GM12878 (cell line): ENCODE results near the gene IL1R2.

Experiments used
- CREB1 ChIP-seq: IDR thresholded peaks from 2 replicates; pipeline ENCODE4 v1.6.1; 2012; ENCODE audit warnings: low read depth, mild to moderate bottlenecking, inconsistent platforms
- RCOR1 ChIP-seq: conservative IDR thresholded peaks from 2 replicates; pipeline ENCODE4 v1.6.1; 2012; ENCODE audit warnings: low read depth, low read length, improper control_type of control experiment

DNA sequence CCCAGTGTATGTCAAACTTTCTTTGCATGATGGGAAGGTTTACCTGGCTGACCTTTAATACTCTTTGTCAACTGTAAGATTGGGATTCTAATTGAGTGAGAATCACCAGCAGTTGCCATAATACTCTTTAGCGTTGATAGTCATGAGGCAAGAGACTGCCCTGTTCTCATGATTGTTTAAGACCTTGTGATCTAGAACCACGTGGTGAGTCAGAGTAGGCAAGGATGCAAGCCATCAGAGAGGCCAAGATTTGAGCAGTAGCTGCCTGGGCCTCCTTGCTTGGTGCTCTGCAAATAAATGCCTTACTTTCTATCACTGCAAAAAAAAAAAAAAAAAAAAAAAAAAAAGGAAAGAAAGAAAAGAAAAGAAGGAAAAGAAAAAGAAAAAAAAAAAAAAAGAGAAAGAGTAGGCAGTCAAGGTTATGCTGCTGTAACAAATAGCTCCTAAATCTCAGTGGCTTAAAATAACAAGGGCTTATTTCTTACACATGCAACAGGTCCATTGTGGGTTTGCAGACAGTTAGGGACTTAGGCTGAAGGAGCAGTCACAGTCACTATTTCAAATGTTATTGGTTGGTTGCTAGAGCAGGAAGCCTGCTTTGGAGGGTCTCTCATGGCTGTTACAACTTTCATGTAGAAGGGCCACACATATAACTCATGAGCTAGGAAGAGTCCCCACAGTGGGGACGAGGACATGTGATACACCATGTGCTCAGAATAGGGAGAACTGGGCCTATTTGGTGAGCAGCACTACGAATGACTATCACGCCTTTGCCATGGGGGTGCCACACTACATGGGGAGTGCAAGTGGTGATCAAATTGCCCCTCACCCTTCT is 21.7 kb downstream of the IL1R2 start:
- TF ChIP-seq CREB1, result no peak
- no peak for TF ChIP-seq RCOR1
